Keratinocyte (primary cell): ENCODE measurements around the gene HOXC9.

Source experiments
- EZH2 ChIP-seq: IDR thresholded peaks from one replicate; pipeline ENCODE4 v1.6.1; 2012; ENCODE audit warnings: inconsistent platforms, mild to moderate bottlenecking, low read length, moderate library complexity
- TF ChIP-seq, protein P1 (sequence below), 3 experiments: IDR thresholded peaks in 1 of 3; conservative IDR thresholded peaks in 1 of 3; optimal IDR thresholded peaks in 1 of 3; 2 replicates in 2 of 3; 3 replicates in 1 of 3; pipeline versions ENCODE3 to v1.5.1; 2011; ENCODE audit warnings: low read length in 3 of 3, mild to moderate bottlenecking in 3 of 3, moderate library complexity in 2 of 3, control low read depth in 1 of 3, inconsistent platforms in 1 of 3; ENCODE audit not compliant: insufficient read depth in 2 of 3; ENCODE audit errors: extremely low read depth in 1 of 3

DNA sequence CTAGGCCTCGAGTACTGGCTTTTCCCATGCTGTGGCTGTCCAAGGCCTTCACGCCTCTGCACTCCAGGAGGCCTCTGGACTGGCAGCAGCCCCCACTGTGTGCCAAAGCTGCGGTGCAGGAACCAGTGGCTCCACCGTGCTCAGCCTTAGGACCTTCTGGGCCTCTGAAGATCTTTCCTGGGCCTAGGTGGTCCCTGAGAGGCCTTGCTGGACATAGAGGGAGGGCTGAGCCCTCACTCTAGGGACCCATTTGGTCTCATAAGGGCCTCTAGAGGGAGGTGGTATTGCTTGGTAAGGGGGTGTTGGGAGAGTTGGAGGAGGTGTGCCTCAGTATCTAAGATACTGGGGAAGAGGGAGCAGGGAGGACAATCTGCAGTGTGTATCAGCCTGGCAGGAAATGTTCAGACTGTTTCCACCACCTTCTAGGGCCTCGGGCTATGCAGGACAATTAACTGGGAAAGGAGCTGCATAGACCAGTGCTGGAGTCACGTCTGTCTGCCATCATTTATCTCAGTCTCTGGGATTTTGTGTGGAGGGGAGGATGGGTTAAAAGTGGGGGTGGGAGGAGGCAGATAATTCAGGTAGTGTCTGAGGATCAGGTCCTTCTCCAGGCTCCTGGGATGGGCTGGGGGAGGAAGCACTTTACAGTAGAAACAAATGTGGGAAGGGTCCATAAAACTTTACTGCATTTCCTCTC lies 35.8 kb downstream of the HOXC9 start:
- TF ChIP-seq, protein P1, sequence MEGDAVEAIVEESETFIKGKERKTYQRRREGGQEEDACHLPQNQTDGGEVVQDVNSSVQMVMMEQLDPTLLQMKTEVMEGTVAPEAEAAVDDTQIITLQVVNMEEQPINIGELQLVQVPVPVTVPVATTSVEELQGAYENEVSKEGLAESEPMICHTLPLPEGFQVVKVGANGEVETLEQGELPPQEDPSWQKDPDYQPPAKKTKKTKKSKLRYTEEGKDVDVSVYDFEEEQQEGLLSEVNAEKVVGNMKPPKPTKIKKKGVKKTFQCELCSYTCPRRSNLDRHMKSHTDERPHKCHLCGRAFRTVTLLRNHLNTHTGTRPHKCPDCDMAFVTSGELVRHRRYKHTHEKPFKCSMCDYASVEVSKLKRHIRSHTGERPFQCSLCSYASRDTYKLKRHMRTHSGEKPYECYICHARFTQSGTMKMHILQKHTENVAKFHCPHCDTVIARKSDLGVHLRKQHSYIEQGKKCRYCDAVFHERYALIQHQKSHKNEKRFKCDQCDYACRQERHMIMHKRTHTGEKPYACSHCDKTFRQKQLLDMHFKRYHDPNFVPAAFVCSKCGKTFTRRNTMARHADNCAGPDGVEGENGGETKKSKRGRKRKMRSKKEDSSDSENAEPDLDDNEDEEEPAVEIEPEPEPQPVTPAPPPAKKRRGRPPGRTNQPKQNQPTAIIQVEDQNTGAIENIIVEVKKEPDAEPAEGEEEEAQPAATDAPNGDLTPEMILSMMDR (optimal IDR thresholded peaks at IDR 0.05 in 1 of 3, IDR thresholded peaks at IDR 0.05 in 1 of 3, conservative IDR thresholded peaks at IDR 0.05 in 1 of 3; ENCODE audit: extremely low read depth in 1 of 3, insufficient read depth in 2 of 3, low read length in 3 of 3) = no peak
- no peak for TF ChIP-seq EZH2
